IPS-18a (cell line): Measurements from ENCODE around the gene ALPL.

Source experiments
- H3K27ac ChIP-seq: one replicate; pipeline ENCODE4 v1.5.1; 2013; ENCODE audit warnings: low read length
- H3K27me3 ChIP-seq: one replicate; pipeline ENCODE4 v1.6.1; 2013; ENCODE audit warnings: mild to moderate bottlenecking, low read length; ENCODE audit not compliant: control insufficient read depth, insufficient read depth
- H3K36me3 ChIP-seq: one replicate; pipeline ENCODE4 v1.6.1; 2013; ENCODE audit warnings: low read depth, low read length; ENCODE audit not compliant: control insufficient read depth
- H3K4me1 ChIP-seq: one replicate; pipeline ENCODE4 v1.6.1; 2013; ENCODE audit warnings: low read depth, low read length; ENCODE audit not compliant: control insufficient read depth
- H3K4me3 ChIP-seq: one replicate; pipeline ENCODE4 v1.5.1; 2013; ENCODE audit warnings: low read length
- H3K9ac ChIP-seq: one replicate; pipeline ENCODE4 v1.6.1; 2013; ENCODE audit warnings: mild to moderate bottlenecking, low read length, moderate library complexity
- H3K9me3 ChIP-seq: one replicate; pipeline ENCODE4 v1.6.1; 2013; ENCODE audit warnings: low read depth, low read length; ENCODE audit not compliant: control insufficient read depth

ALPL gene

DNA sequence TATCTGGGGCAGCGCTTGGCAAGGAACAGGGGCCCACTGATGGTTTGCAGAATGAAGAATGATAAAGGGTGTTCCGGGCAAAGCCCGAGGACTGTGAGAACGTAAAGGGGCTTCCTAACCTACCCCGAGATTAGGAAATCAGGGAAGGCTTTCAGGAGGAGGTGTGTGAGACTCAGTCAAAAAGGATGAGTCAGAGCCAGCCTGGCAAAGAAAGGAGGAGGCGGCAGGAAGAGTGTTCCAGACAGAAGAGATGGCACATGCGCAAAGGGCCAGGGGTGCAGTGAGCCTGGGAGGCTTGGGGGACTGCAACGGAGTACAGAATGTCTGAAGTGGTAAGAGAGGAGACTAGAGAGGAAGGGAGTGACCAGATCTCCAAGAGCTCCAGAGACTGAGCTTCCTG is 89.7 kb downstream of the ALPL start:
- Histone ChIP-seq H3K9ac (no peak overlapping the region), H3K36me3 (no peaks in the 10 kb centered on the region), H3K27me3 (no peaks in the 10 kb centered on the region), H3K4me1 (no peaks in the 10 kb centered on the region), H3K27ac (no peak overlapping the region), H3K4me3 (no peak overlapping the region), H3K9me3 (no peaks in the 10 kb centered on the region)

- Histone ChIP-seq H3K27ac (no peak overlapping the region), H3K9me3 (no peaks in the 10 kb centered on the region), H3K36me3 (no peaks in the 10 kb centered on the region), H3K9ac (no peak overlapping the region), H3K27me3 (no peaks in the 10 kb centered on the region), H3K4me1 (no peaks in the 10 kb centered on the region), H3K4me3 (no peak overlapping the region)
Measured at GRCh38 chr1:21599402-21599801, 90.2 kb downstream of the ALPL start.

GRCh38 chr1:21601278-21602048 is 92.2 kb downstream of the ALPL start:
- H3K4me1 ChIP-seq = no peaks in the 10 kb centered on the region
- no peaks in the 10 kb centered on the region for H3K9me3 ChIP-seq
- H3K4me3 ChIP-seq = no peak overlapping the region
- no peak overlapping the region for H3K9ac ChIP-seq
- H3K36me3 ChIP-seq = no peaks in the 10 kb centered on the region
- H3K27me3 ChIP-seq = no peaks in the 10 kb centered on the region
- no peak overlapping the region for H3K27ac ChIP-seq

- H3K9ac ChIP-seq = no peak overlapping the region
Measured at GRCh38 chr1:21603177-21604138, 94.2 kb downstream of the ALPL start.

GRCh38 chr1:21604208-21604957 is 95.2 kb downstream of the ALPL start:
- no peaks in the 10 kb centered on the region for H3K9me3 ChIP-seq
- H3K4me1 ChIP-seq = peaks cover 6% of the 10 kb centered on the region
- H3K4me3 ChIP-seq = no peak overlapping the region
- H3K27ac ChIP-seq = no peak overlapping the region
- H3K27me3 ChIP-seq = no peaks in the 10 kb centered on the region
- H3K36me3 ChIP-seq = no peaks in the 10 kb centered on the region
- no peak overlapping the region for H3K9ac ChIP-seq

More at GRCh38 chr1:21603177-21604138, 94.2 kb downstream of the ALPL start:
- peaks cover 6% of the 10 kb centered on the region for H3K4me1 ChIP-seq
- H3K27ac ChIP-seq = no peak overlapping the region
- H3K27me3 ChIP-seq = no peaks in the 10 kb centered on the region
- no peak overlapping the region for H3K4me3 ChIP-seq
- H3K9me3 ChIP-seq = no peaks in the 10 kb centered on the region
- H3K36me3 ChIP-seq = no peaks in the 10 kb centered on the region

GRCh38 chr1:21605012-21605715 is 95.9 kb downstream of the ALPL start:
- Histone ChIP-seq H3K4me1 (peaks cover 6% of the 10 kb centered on the region), H3K4me3 (no peak overlapping the region), H3K27ac (no peak overlapping the region), H3K36me3 (no peaks in the 10 kb centered on the region), H3K9ac (no peak overlapping the region), H3K27me3 (no peaks in the 10 kb centered on the region), H3K9me3 (no peaks in the 10 kb centered on the region)

- no peak overlapping the region for H3K27ac ChIP-seq
- no peaks in the 10 kb centered on the region for H3K36me3 ChIP-seq
- H3K27me3 ChIP-seq = no peaks in the 10 kb centered on the region
- H3K9me3 ChIP-seq = no peaks in the 10 kb centered on the region
- H3K4me3 ChIP-seq = no peak overlapping the region
- peaks cover 6% of the 10 kb centered on the region for H3K4me1 ChIP-seq
- H3K9ac ChIP-seq = no peak overlapping the region
Measured at GRCh38 chr1:21605964-21606705, 96.9 kb downstream of the ALPL start.

GRCh38 chr1:21607549-21608529 is 98.6 kb downstream of the ALPL start:
- Histone ChIP-seq H3K27me3 (no peaks in the 10 kb centered on the region), H3K4me1 (peaks cover 6% of the 10 kb centered on the region), H3K9ac (no peak overlapping the region), H3K27ac (peak overlapping the region; percentile 26), H3K9me3 (no peaks in the 10 kb centered on the region), H3K4me3 (peak overlapping the region; percentile 15), H3K36me3 (no peaks in the 10 kb centered on the region)

DNA sequence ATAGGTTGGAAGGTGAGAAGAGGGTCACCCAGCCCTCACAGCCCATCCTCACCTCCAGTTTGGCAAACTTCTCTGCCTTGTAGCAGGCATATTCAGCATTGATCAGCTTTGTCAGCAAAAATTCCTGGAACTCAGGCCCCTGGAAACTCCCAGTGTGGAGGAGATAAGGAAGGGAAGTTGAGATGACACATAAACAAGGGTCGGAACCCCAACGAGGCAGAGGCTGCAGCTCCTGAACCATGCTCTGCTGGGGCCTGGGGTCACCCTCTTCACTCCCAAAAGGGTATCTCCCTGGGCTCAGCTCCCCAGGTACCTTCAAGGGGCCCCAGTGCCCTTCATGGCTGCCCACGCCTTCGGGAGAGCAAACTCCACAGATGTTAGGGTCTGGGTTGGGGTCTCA is 99.6 kb downstream of the ALPL start:
- H3K9ac ChIP-seq = no peak overlapping the region
- H3K27me3 ChIP-seq = no peaks in the 10 kb centered on the region
- H3K36me3 ChIP-seq = no peaks in the 10 kb centered on the region
- H3K4me3 ChIP-seq = no peak overlapping the region
- peaks cover 6% of the 10 kb centered on the region for H3K4me1 ChIP-seq
- no peak overlapping the region for H3K27ac ChIP-seq
- H3K9me3 ChIP-seq = no peaks in the 10 kb centered on the region

- H3K36me3 ChIP-seq = no peaks in the 10 kb centered on the region
- no peak overlapping the region for H3K9ac ChIP-seq
- H3K27ac ChIP-seq = no peak overlapping the region
- peaks cover 6% of the 10 kb centered on the region for H3K4me1 ChIP-seq
- no peaks in the 10 kb centered on the region for H3K27me3 ChIP-seq
- no peak overlapping the region for H3K4me3 ChIP-seq
- H3K9me3 ChIP-seq = no peaks in the 10 kb centered on the region
Measured at GRCh38 chr1:21610027-21610426, 100.8 kb downstream of the ALPL start.
